SK-N-MC (cell line): ENCODE measurements around the gene STK32B.

Source experiments
- EZH2 ChIP-seq: fragments of 200-600 bp; sonication (generic); IDR thresholded peaks from one replicate; pipeline ENCODE4 v1.6.1; 2017; ENCODE audit warnings: antibody characterized with exemption
- POLR2AphosphoS5 ChIP-seq: IDR thresholded peaks from 2 replicates; pipeline ENCODE4 v1.6.1; 2012; ENCODE audit warnings: mild to moderate bottlenecking, low read depth, low read length, borderline replicate concordance

DNA sequence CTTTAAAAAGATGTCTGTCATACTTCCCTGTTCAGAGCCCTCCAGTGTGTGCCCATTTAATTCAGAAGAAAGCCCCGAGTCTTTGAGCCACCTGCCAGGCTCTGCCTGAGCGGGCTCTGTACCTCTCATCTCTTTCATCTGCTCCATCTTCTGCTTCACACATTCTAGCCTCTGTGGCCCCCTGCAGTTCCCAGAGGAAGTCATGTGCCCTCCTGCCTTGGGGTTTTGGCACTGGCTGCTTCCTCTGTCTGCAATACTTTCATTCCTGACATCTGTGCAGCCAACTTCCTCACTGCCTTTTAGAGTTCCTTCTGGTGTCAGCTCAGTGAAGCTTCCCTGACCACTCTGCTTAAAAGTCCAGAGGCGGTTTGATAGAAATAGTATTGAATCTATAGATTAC is 6.2 kb upstream of the STK32B start:
- TF ChIP-seq POLR2AphosphoS5 = no peak
- no peak for TF ChIP-seq EZH2
